Heart left ventricle (tissue), 13 donors: ENCODE results near the gene THADA.

Experiments
- POLR2A ChIP-seq, 2 donors: fragments of 450-650 bp; IDR thresholded peaks; one replicate each; pipeline ENCODE4 v1.6.1; 2017; ENCODE audit warnings: antibody characterized with exemption in 2 of 2, mild to moderate bottlenecking in 2 of 2, moderate library complexity in 2 of 2
- TF ChIP-seq, protein P1 (sequence below), 12 donors: fragments of 200-600 bp; sonication (generic) in 4 of 12; IDR thresholded peaks; one replicate each; pipeline versions ENCODE4 v1.5.0 to v1.8.0; 2018 to 2022; ENCODE audit warnings: antibody characterized with exemption in 12 of 12, mild to moderate bottlenecking in 5 of 12
- donor health status: ischemic (EF 13 %, LVEDD 7.1; RV severe dilation, severe dysfunction).
- donor health status: DM: no; HTN: yes; CAD: no.
- donor health status: DM: no; HTN: no; CAD: no.
- donor health status: ischemic (EF 25% LVEDD 6.9; RV normal size, moderate dysfunction).
- donor health status: ischemic (EF 25% LVEDD 5.7; RV mildly dilated, moderate dysfunction).
- donor health status: ischemic (EF 35%, LVEDD 5.7; RV mildly dilated, moderate dysfunction).
- donor health status: nonischemic (EF 11% LVEDD 7.7; RV severe dilation, severe dysfunction).
- donor health status: DM: yes; HTN: yes; CAD: no.
- donor health status: PGD.
- donor health status: ischemic (EF 29% LVEDD 5.4; RV normal size, mild dysfunction).
- donor health status: nonischemic (EF 23%, LVEDD 6.1; RV moderate dilation, normal function).

DNA sequence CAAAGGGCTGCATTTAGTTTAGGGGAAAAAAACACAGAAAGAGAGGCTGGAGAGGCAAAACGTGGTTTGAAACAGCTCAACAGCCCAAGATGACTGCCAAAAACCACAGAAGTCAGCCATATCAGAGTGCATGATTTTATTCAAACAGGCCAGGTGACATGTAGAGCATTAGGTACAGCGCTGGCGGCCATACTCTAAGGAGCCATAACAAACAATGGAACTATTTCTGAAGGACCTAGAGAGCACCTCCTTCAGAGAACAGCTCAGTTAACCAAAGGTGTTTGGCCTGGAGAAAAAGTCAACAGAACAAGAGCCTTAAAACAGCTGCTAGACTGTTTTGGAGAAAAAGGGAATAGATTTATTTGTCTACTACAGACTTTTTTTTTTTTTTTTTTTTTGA lies 2.6 kb downstream of the THADA start:
- TF ChIP-seq, protein P1, sequence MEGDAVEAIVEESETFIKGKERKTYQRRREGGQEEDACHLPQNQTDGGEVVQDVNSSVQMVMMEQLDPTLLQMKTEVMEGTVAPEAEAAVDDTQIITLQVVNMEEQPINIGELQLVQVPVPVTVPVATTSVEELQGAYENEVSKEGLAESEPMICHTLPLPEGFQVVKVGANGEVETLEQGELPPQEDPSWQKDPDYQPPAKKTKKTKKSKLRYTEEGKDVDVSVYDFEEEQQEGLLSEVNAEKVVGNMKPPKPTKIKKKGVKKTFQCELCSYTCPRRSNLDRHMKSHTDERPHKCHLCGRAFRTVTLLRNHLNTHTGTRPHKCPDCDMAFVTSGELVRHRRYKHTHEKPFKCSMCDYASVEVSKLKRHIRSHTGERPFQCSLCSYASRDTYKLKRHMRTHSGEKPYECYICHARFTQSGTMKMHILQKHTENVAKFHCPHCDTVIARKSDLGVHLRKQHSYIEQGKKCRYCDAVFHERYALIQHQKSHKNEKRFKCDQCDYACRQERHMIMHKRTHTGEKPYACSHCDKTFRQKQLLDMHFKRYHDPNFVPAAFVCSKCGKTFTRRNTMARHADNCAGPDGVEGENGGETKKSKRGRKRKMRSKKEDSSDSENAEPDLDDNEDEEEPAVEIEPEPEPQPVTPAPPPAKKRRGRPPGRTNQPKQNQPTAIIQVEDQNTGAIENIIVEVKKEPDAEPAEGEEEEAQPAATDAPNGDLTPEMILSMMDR (IDR thresholded peaks at IDR 0.05), result no peak
- no peak for TF ChIP-seq POLR2A (IDR thresholded peaks at IDR 0.05)
